GM12878 (cell line): ENCODE data around the gene KIN. TPM values are rescaled to one million over a fixed set of nuclear protein-coding genes. Genes with fewer than 3 reads are reported as not detected.

ENCODE experiments used
- ATAC-seq: fragments of 200-7000 bp; cut with Tn5 transposase; 3 replicates; pipeline ENCODE4 v1.9.1; 2020; ENCODE audit warnings: mild to moderate bottlenecking, moderate library complexity
- BruUV-seq: library from RNA; stranded (reverse); fragments of 400-500 nt; replicated peaks from 2 replicates; lab custom pipeline; 2021; lab: Mats Ljungman, UMichigan
- CTCF ChIA-PET: fragments of 300-600 bp; sonication (Branson Sonifier 250); formaldehyde crosslinking; extraction: SDS; loops from one replicate; lab custom pipeline; 2021; ENCODE audit warnings: inconsistent platforms; lab: Yijun Ruan, JAX
- POLR2A ChIA-PET: fragments of 350-600 bp; formaldehyde crosslinking; extraction: SDS; loops from one replicate; lab custom pipeline; 2021; ENCODE audit warnings: inconsistent platforms; lab: Charles Lee
- RAD21 ChIA-PET: fragments of 300-600 bp; sonication (Branson Sonifier 250); formaldehyde crosslinking; loops from one replicate; lab custom pipeline; 2023; ENCODE audit warnings: antibody characterized with exemption; ENCODE audit not compliant: unreplicated experiment; lab: Charles Lee
- SMC1A ChIA-PET: fragments of 300-600 bp; sonication (Branson Sonifier 250); formaldehyde crosslinking; loops from one replicate; lab custom pipeline; 2023; ENCODE audit not compliant: unreplicated experiment, uncharacterized antibody; lab: Charles Lee
- DNase-seq: peaks from one replicate; pipeline ENCODE4 v3.0.0-alpha.2; 2011; ENCODE audit warnings: low read depth, low spot score
- FAIRE-seq: peaks from 3 replicates; lab custom pipeline; 2011; peaks lifted over from hg19 to GRCh38; lab: Jason Lieb, UNC
- H2AFZ ChIP-seq: 2 replicates; pipeline ENCODE4 v1.6.0; 2011; ENCODE audit warnings: low read depth, low read length, control low read depth; ENCODE audit not compliant: control insufficient read depth
- H3K27ac ChIP-seq: 2 replicates; pipeline ENCODE4 v1.5.1; 2011; ENCODE audit warnings: control low read depth; ENCODE audit not compliant: control insufficient read depth, insufficient read depth
- H3K27me3 ChIP-seq, 2 experiments: replicated peaks in 1 of 2; 2 replicates each; pipeline versions ENCODE4 v1.6.0 to v1.6.1; 2011; ENCODE audit warnings: low read length in 1 of 2; ENCODE audit not compliant: control insufficient read depth in 2 of 2, insufficient read depth in 2 of 2
- H3K36me3 ChIP-seq, 2 experiments: 2 replicates each; pipeline ENCODE4 v1.5.1; 2011; ENCODE audit warnings: low read length in 1 of 2; ENCODE audit not compliant: control insufficient read depth in 2 of 2, insufficient read depth in 2 of 2
- H3K4me1 ChIP-seq: 2 replicates; pipeline ENCODE4 v1.6.1; 2011; ENCODE audit warnings: mild to moderate bottlenecking, low read length, moderate library complexity, mixed read lengths; ENCODE audit not compliant: control insufficient read depth, insufficient read depth
- H3K4me2 ChIP-seq: 2 replicates; pipeline ENCODE4 v1.6.0; 2011; ENCODE audit warnings: control low read depth; ENCODE audit not compliant: control insufficient read depth, insufficient read depth
- H3K4me3 ChIP-seq: fragments of 200-600 bp; sonication (generic); 2 replicates; pipeline ENCODE4 v1.5.1; 2016
- H3K79me2 ChIP-seq: 2 replicates; pipeline ENCODE4 v1.6.0; 2011; ENCODE audit warnings: low read length; ENCODE audit not compliant: control insufficient read depth, insufficient read depth
- H3K9ac ChIP-seq: 2 replicates; pipeline ENCODE4 v1.8.0; 2011; ENCODE audit warnings: low read length, control low read depth, mixed read lengths; ENCODE audit not compliant: control insufficient read depth, insufficient read depth
- H3K9me3 ChIP-seq: replicated peaks from 3 replicates; pipeline ENCODE4 v1.5.1; 2011; ENCODE audit warnings: mild to moderate bottlenecking, low read length; ENCODE audit not compliant: control insufficient read depth, insufficient read depth
- H4K20me1 ChIP-seq: 2 replicates; pipeline ENCODE4 v1.6.0; 2011; ENCODE audit not compliant: control insufficient read depth, insufficient read depth
- GABPA ChIP-seq: IDR thresholded peaks from 2 replicates; pipeline ENCODE4 v1.6.1; 2014; ENCODE audit warnings: antibody characterized with exemption, low read depth, mild to moderate bottlenecking, inconsistent platforms
- GATAD2B ChIP-seq: fragments of 450-650 bp; conservative IDR thresholded peaks from 2 replicates; pipeline ENCODE4 v1.6.1; 2017; ENCODE audit warnings: low read depth, mild to moderate bottlenecking, moderate library complexity
- NBN ChIP-seq: fragments of 450-650 bp; IDR thresholded peaks from 2 replicates; pipeline ENCODE4 v1.6.1; 2016
- POLR2AphosphoS5 ChIP-seq: IDR thresholded peaks from 2 replicates; pipeline ENCODE4 v1.6.1; 2011; ENCODE audit warnings: mild to moderate bottlenecking, low read length, inconsistent platforms
- RELA ChIP-seq: fragments of 450-650 bp; IDR thresholded peaks from 2 replicates; pipeline ENCODE4 v1.8.0; 2014; ENCODE audit warnings: borderline replicate concordance; ENCODE audit not compliant: partially characterized antibody
- SIN3A ChIP-seq: IDR thresholded peaks from 2 replicates; pipeline ENCODE4 v1.6.1; 2012; ENCODE audit warnings: low read depth, low read length, improper control_type of control experiment
- SIX5 ChIP-seq: IDR thresholded peaks from 2 replicates; pipeline ENCODE4 v1.6.1; 2011; ENCODE audit warnings: mild to moderate bottlenecking, low read depth, low read length, moderate library complexity; ENCODE audit not compliant: severe bottlenecking
- WGBS: methylation state at CpG from one replicate; pipeline ENCODE4 v1.1.6; 2016; ENCODE audit warnings: low lambda C conversion rate; ENCODE audit not compliant: insufficient replicate concordance, insufficient coverage; ENCODE audit errors: missing lambda C conversion rate; 5-methylcytosine and 5-hydroxymethylcytosine counted together
- in situ Hi-C: fragments of 300-500 bp; cut with MboI; formaldehyde crosslinking; loops from 9 replicates; pipeline ENCODE4 v1.14.3; 2018; ENCODE audit warnings: mixed read lengths
- intact Hi-C: fragments of 100-400 bp; cut with micrococcal nuclease; formaldehyde crosslinking; loops from one replicate; pipeline ENCODE4 v1.14.2; 2022; ENCODE audit not compliant: unreplicated experiment
- polyA plus RNA-seq, 11 experiments: library from polyadenylated mRNA; depleted of rRNA in 4 of 11; unstranded in 6 of 11; stranded (reverse) in 5 of 11; fragments of >200 nt; fragmentation: Nextera tagmentation in 4 of 11; fragmentation: Illumina TruSeq in 1 of 11; extraction: Ambion mirVana in 4 of 11; extraction: Trizol in 1 of 11; gene quantifications; 1 replicate in 1 of 11; 2 replicates in 10 of 11; pipeline versions ENCODE4 v1.2.1 to v1.2.3, GENCODE V29; 2011 to 2016; ENCODE audit warnings: inconsistent platforms in 2 of 11, missing spikeins in 2 of 11, low read depth in 1 of 11
- total RNA-seq, 4 experiments: library from RNA; depleted of rRNA in 3 of 4; stranded (reverse); fragments of >200 nt in 3 of 4; fragmentation: Illumina TruSeq in 1 of 4; extraction: Trizol in 1 of 4; gene quantifications; 2 replicates each; pipeline versions ENCODE4 v1.2.1 to v1.2.3, GENCODE V29; 2013 to 2021

The KIN gene
- total and polyA plus RNA-seq, 10 of the 15 experiments (the other 5 are each of a cell fraction or from before 2014, with no cell fraction given), result 6.8 to 33.2 (median 11.3) TPM

- intact Hi-C loops (loop anchor here (1.0 to 10.0 kb wide), 2 partner anchors 30 to 264 kb away; partner anchors contain the start of gene TAF3), in situ Hi-C loops (no loop called here)
- Histone ChIP-seq H4K20me1 (no peaks in the 10 kb centered on the region; the same call in 1 of the 2 replicates), H3K27me3 (no peaks in the 10 kb centered on the region), H3K9ac (peak overlapping the region; percentile 94), H3K79me2 (peaks cover 93% of the 10 kb centered on the region), H3K4me3 (peak overlapping the region; percentile 97), H3K9me3 (no peaks in the 10 kb centered on the region), H3K36me3 (peaks cover 0 to 4% of the 10 kb centered on the region in 2 experiments; a peak in 1 of 4 replicates), H3K4me2 (peak overlapping the region; percentile 88), H3K27ac (peak overlapping the region; percentile 88), H3K4me1 (no peaks in the 10 kb centered on the region; the same call in 1 of the 2 replicates), H2AFZ (peak overlapping the region; percentile 91; the same call in 1 of the 2 replicates)
- ChIA-PET SMC1A (interaction anchor here (0.6 to 1.4 kb wide), 6 partner anchors 10 to 32 kb away, joined by 3 to 6 read pairs (median 4); no protein-coding TSS in a partner anchor), POLR2A (interaction anchor here (0.9 to 1.4 kb wide), 7 partner anchors 11 to 316 kb away, joined by 3 to 10 read pairs (median 3); partner anchors contain the start of gene TAF3), RAD21 (interaction anchor here (1.0 to 1.6 kb wide), 4 partner anchors 11 to 263 kb away, joined by 3 to 7 read pairs (median 6); partner anchors contain the start of gene TAF3), CTCF (interaction anchor here (0.6 to 3.4 kb wide), 4 partner anchors 31 to 1420 kb away, joined by 3 to 24 read pairs (median 4); partner anchors contain the start of gene TAF3)
- FAIRE-seq (no peak), ATAC-seq (peak; percentile 32), DNase-seq (no peak)
- BruUV-seq, result no TSS peak
- TF ChIP-seq SIX5, result no peak
- TF ChIP-seq POLR2AphosphoS5, result 0 out of 2 replicates have a peak, but pooled peaks have one; percentile 7
- no peak for TF ChIP-seq GABPA
- TF ChIP-seq RELA, result no peak
- 0 out of 2 replicates have a peak, but pooled peaks have one; percentile 20 for TF ChIP-seq SIN3A
- TF ChIP-seq NBN, result no peak
- 0 out of 2 replicates have a peak, but pooled peaks have one; percentile 23 for TF ChIP-seq GATAD2B
- 3% methylated on average over 25 of the region's 25 CpGs for WGBS
Measured at GRCh38 chr10:7788639-7789286, 970 bp upstream of the KIN start.
